Hepatocyte (in vitro differentiated cells): ENCODE measurements around the gene HMGN4.

ENCODE experiments used
- CTCF ChIP-seq: fragments of 200-600 bp; sonication (generic); IDR thresholded peaks from 2 replicates; pipeline ENCODE4 v1.5.1; 2016; ENCODE audit warnings: antibody characterized with exemption, mild to moderate bottlenecking; ENCODE audit not compliant: poor library complexity
- EZH2 ChIP-seq: fragments of 200-600 bp; sonication (generic); IDR thresholded peaks from 2 replicates; pipeline ENCODE4 v1.6.1; 2016; ENCODE audit warnings: antibody characterized with exemption, mild to moderate bottlenecking, borderline replicate concordance
- EZH2phosphoT487 ChIP-seq: fragments of 200-600 bp; sonication (generic); IDR thresholded peaks from one replicate; pipeline ENCODE4 v1.6.1; 2018; ENCODE audit warnings: antibody characterized with exemption, mild to moderate bottlenecking, low read depth, moderate library complexity; ENCODE audit not compliant: unreplicated experiment, severe bottlenecking

DNA sequence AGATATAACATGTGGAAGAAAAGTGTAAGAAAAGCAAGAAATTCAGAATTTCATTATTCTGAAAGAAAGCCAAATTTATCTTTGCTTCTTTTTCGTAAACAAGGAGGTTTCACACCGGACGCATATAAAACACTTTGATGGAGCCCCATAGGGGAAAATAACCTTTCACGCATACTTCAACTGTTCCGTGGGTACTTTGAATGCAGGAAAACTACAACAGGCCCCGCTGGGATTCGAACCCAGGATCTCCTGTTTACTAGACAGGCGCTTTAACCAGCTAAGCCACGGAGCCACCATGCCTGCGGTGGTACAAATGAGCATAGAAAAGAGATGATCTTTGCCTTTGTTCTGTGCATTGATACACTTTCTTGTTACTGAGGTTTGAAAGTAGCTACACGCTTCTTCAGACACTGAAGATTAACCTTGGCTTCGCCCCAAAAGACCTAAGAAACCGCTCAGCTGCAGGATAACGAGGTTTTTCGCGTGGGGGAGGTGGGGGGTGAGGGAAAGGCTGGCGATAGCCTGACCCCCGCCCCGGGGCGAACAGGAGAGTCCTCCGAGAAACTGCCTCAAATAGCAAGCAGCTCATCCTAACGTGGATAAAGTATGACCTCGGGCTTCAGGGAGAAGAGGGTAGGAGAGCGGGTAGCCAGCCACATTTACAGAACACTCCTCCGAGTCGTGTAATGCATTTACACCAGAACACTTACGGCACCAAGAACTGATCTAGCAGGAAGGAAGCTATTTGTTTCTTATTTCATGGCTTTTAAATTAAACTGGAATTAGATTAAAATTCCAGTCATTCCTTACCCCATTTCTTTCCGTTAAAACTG lies 5.3 kb upstream of the HMGN4 start:
- TF ChIP-seq CTCF = no peak
- TF ChIP-seq EZH2 = no peak
- no peak for TF ChIP-seq EZH2phosphoT487
